ENCODE results near the gene RAB24. TPM values are rescaled to one million over a fixed set of nuclear protein-coding genes. Genes with fewer than 3 reads are reported as not detected.
A peak's percentile ranks its signal among the peaks of the same experiment; 100 is the strongest.

Gene RAB24
- total RNA-seq, 1 donor from 2014 or later: 35.9 TPM

- no peak for DNase-seq (ENCODE audit: low read depth)
- Histone ChIP-seq H3K27me3 (ENCODE audit: control insufficient read depth, insufficient read depth, low read length) (no peaks in the 10 kb centered on the region), H3K36me3 (ENCODE audit: control insufficient read depth, insufficient read depth, low read length) (no peaks in the 10 kb centered on the region), H3K4me3 (ENCODE audit: low read depth, low read length) (peak overlapping the region; percentile 46)
- no peak for TF ChIP-seq CTCF (IDR thresholded peaks at IDR 0.05; ENCODE audit: insufficient read depth, low read length, poor library complexity, severe bottlenecking)
Observed at GRCh38 chr5:177310757-177311391, 7.4 kb upstream of the RAB24 start.

- no peak for TF ChIP-seq CTCF (IDR thresholded peaks at IDR 0.05; ENCODE audit: insufficient read depth, low read length, poor library complexity, severe bottlenecking)
- Histone ChIP-seq H3K36me3 (ENCODE audit: control insufficient read depth, insufficient read depth, low read length) (peaks cover 1% of the 10 kb centered on the region), H3K27me3 (ENCODE audit: control insufficient read depth, insufficient read depth, low read length) (no peaks in the 10 kb centered on the region), H3K4me3 (ENCODE audit: low read depth, low read length) (peak overlapping the region; percentile 46)
- no peak for DNase-seq (ENCODE audit: low read depth)
Observed at GRCh38 chr5:177310332-177310731, 6.8 kb upstream of the RAB24 start.

GRCh38 chr5:177309351-177310191, 6.1 kb upstream of the RAB24 start:
- Histone ChIP-seq H3K27me3 (ENCODE audit: control insufficient read depth, insufficient read depth, low read length) (no peaks in the 10 kb centered on the region), H3K36me3 (ENCODE audit: control insufficient read depth, insufficient read depth, low read length) (peaks cover 1% of the 10 kb centered on the region), H3K4me3 (ENCODE audit: low read depth, low read length) (no peak overlapping the region)
- DNase-seq (ENCODE audit: low read depth): no peak
- peak; percentile 96 for TF ChIP-seq CTCF (IDR thresholded peaks at IDR 0.05; ENCODE audit: insufficient read depth, low read length, poor library complexity, severe bottlenecking)

- H3K36me3 ChIP-seq (ENCODE audit: control insufficient read depth, insufficient read depth, low read length): peaks cover 1% of the 10 kb centered on the region
- H3K4me3 ChIP-seq (ENCODE audit: low read depth, low read length): no peak overlapping the region
- H3K27me3 ChIP-seq (ENCODE audit: control insufficient read depth, insufficient read depth, low read length): no peaks in the 10 kb centered on the region
- DNase-seq (ENCODE audit: low read depth): no peak
- no peak for TF ChIP-seq CTCF (IDR thresholded peaks at IDR 0.05; ENCODE audit: insufficient read depth, low read length, poor library complexity, severe bottlenecking)
Observed at GRCh38 chr5:177308740-177309139, 5.2 kb upstream of the RAB24 start.

GRCh38 chr5:177307544-177308363, 4.2 kb upstream of the RAB24 start:
- TF ChIP-seq CTCF (IDR thresholded peaks at IDR 0.05; ENCODE audit: insufficient read depth, low read length, poor library complexity, severe bottlenecking): no peak
- Histone ChIP-seq H3K36me3 (ENCODE audit: control insufficient read depth, insufficient read depth, low read length) (peaks cover 1% of the 10 kb centered on the region), H3K27me3 (ENCODE audit: control insufficient read depth, insufficient read depth, low read length) (no peaks in the 10 kb centered on the region)

More at GRCh38 chr5:177307544-177308363, 4.2 kb upstream of the RAB24 start:
- DNase-seq (ENCODE audit: low read depth): no peak
- H3K4me3 ChIP-seq (ENCODE audit: low read depth, low read length): no peak overlapping the region

Measured in kidney epithelial cell (primary cell).